Suprapubic skin (tissue), 4 donors: Measurements from ENCODE around the gene KLHL30. TPM values are rescaled to one million over a fixed set of nuclear protein-coding genes. Genes with fewer than 3 reads are reported as not detected.
A peak's percentile ranks its signal among the peaks of the same experiment; 100 is the strongest.

Experiments
- DNase-seq, 2 donors: peaks; one replicate each; pipeline ENCODE4 v3.0.0-alpha.2; 2019; ENCODE audit warnings: low spot score in 2 of 2
- H3K27ac ChIP-seq: fragments of 200-600 bp; sonication (generic); one replicate; pipeline ENCODE4 v1.5.1; 2019
- H3K27me3 ChIP-seq: fragments of 200-600 bp; sonication (generic); one replicate; pipeline ENCODE4 v1.5.1; 2019
- H3K36me3 ChIP-seq: fragments of 200-600 bp; sonication (generic); one replicate; pipeline ENCODE4 v1.5.1; 2019
- H3K4me1 ChIP-seq: fragments of 200-600 bp; sonication (generic); one replicate; pipeline ENCODE4 v1.5.1; 2019
- H3K4me3 ChIP-seq: fragments of 200-600 bp; sonication (generic); one replicate; pipeline ENCODE4 v1.5.1; 2019; ENCODE audit warnings: mild to moderate bottlenecking
- H3K9me3 ChIP-seq: fragments of 200-600 bp; sonication (generic); one replicate; pipeline ENCODE4 v1.5.1; 2019
- EP300 ChIP-seq: sonication (generic); formaldehyde crosslinking; IDR thresholded peaks from one replicate; pipeline ENCODE4 v1.6.1; 2017; ENCODE audit warnings: antibody characterized with exemption
- POLR2A ChIP-seq, 2 donors: fragments of 450-650 bp; IDR thresholded peaks; one replicate each; pipeline ENCODE4 v1.6.1; 2017; ENCODE audit warnings: antibody characterized with exemption in 2 of 2, mild to moderate bottlenecking in 2 of 2, moderate library complexity in 2 of 2
- POLR2AphosphoS5 ChIP-seq, 3 donors: sonication (generic); formaldehyde crosslinking; IDR thresholded peaks; one replicate each; pipeline ENCODE4 v1.6.1; 2017; ENCODE audit warnings: antibody characterized with exemption in 3 of 3
- WGBS: methylation state at CpG from one replicate; pipeline ENCODE4 v1.1.5; 2018; 5-methylcytosine and 5-hydroxymethylcytosine counted together
- total RNA-seq, 4 donors: library from RNA; depleted of rRNA; stranded (reverse); fragments of >200 nt; gene quantifications; one replicate each; pipeline ENCODE4 v1.1.0, GENCODE V29; 2016
- TF ChIP-seq, protein P1 (sequence below), 2 donors: fragments of 200-600 bp in 1 of 2; fragments of 450-650 bp in 1 of 2; sonication (generic) in 1 of 2; IDR thresholded peaks; one replicate each; pipeline ENCODE4 v1.5.1; 2016 to 2019; ENCODE audit warnings: antibody characterized with exemption in 2 of 2, mild to moderate bottlenecking in 1 of 2, moderate library complexity in 1 of 2

Gene KLHL30
- total RNA-seq, 4 donors from 2014 or later = 0.13 to 0.23 TPM; not detected in 2

DNA sequence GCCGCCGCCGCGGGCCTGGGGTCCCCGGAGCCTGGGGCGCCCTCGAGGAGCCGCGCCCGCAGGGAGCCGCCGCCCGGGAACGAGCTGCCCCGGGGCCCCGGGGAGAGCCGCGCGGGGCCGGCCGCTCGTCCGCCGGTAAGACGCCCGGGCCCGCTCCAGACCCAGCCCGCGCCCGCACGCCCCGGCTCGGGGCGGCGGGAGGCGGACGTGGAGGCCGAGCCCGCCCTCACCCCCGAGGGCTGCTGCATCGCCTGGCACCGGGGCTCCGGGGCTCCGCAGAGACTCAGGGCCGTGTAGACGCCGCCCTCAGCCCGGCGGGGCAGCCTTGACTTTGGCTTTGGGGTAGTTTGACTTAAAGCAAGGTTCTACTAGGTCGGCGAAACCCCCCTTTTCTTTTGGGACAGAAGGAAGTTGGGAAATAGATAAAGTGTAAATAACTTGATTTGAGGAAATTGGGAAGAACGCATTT lies 20.6 kb downstream of the KLHL30 start:
- Histone ChIP-seq H3K4me3 (peak overlapping the region; percentile 44), H3K27me3 (peaks cover 46% of the 10 kb centered on the region), H3K4me1 (peaks cover 20% of the 10 kb centered on the region), H3K36me3 (no peaks in the 10 kb centered on the region), H3K9me3 (no peaks in the 10 kb centered on the region), H3K27ac (no peak overlapping the region)
- no peak for DNase-seq
- 5% methylated on average over 27 of the region's 52 CpGs for WGBS
- TF ChIP-seq, protein P1, sequence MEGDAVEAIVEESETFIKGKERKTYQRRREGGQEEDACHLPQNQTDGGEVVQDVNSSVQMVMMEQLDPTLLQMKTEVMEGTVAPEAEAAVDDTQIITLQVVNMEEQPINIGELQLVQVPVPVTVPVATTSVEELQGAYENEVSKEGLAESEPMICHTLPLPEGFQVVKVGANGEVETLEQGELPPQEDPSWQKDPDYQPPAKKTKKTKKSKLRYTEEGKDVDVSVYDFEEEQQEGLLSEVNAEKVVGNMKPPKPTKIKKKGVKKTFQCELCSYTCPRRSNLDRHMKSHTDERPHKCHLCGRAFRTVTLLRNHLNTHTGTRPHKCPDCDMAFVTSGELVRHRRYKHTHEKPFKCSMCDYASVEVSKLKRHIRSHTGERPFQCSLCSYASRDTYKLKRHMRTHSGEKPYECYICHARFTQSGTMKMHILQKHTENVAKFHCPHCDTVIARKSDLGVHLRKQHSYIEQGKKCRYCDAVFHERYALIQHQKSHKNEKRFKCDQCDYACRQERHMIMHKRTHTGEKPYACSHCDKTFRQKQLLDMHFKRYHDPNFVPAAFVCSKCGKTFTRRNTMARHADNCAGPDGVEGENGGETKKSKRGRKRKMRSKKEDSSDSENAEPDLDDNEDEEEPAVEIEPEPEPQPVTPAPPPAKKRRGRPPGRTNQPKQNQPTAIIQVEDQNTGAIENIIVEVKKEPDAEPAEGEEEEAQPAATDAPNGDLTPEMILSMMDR (IDR thresholded peaks at IDR 0.05) = no peak
- no peak for TF ChIP-seq EP300

DNA sequence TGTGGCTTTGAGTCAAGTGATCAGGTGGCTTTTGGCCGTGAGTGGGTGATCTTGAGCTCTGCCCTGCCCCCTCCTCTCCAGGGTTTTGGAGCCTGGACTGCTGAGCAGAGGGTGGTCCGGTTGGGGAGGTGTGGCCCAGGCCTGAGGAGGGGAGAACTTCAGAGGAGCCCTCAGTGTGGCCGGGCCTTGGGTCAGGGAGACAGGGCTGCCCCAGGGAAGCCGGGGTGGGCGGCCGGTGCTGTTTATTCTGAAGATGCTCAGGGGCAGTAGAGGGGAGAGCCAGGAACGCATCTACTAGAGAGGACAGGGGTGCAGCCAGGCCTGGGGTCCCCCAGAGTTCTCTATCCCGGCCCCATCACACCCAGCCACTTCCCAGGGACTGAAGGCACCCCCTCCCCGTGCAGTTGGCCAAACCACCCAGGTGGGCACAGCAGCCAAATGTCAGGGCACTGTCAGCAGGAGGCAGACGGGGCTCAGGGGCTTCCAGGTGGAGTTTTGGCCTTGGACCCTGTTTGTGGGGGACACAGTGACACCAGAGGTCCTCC lies 21.3 kb downstream of the KLHL30 start:
- WGBS = 62% methylated on average over 7 of the region's 10 CpGs
- Histone ChIP-seq H3K4me1 (peaks cover 21% of the 10 kb centered on the region), H3K4me3 (no peak overlapping the region), H3K36me3 (no peaks in the 10 kb centered on the region), H3K27me3 (peaks cover 53% of the 10 kb centered on the region), H3K9me3 (no peaks in the 10 kb centered on the region), H3K27ac (no peak overlapping the region)
- TF ChIP-seq POLR2A (IDR thresholded peaks at IDR 0.05) (no peak), POLR2AphosphoS5 (IDR thresholded peaks at IDR 0.05) (no peak), EP300 (no peak)
- TF ChIP-seq, protein P1 (IDR thresholded peaks at IDR 0.05) = no peak
- DNase-seq = no peak

DNA sequence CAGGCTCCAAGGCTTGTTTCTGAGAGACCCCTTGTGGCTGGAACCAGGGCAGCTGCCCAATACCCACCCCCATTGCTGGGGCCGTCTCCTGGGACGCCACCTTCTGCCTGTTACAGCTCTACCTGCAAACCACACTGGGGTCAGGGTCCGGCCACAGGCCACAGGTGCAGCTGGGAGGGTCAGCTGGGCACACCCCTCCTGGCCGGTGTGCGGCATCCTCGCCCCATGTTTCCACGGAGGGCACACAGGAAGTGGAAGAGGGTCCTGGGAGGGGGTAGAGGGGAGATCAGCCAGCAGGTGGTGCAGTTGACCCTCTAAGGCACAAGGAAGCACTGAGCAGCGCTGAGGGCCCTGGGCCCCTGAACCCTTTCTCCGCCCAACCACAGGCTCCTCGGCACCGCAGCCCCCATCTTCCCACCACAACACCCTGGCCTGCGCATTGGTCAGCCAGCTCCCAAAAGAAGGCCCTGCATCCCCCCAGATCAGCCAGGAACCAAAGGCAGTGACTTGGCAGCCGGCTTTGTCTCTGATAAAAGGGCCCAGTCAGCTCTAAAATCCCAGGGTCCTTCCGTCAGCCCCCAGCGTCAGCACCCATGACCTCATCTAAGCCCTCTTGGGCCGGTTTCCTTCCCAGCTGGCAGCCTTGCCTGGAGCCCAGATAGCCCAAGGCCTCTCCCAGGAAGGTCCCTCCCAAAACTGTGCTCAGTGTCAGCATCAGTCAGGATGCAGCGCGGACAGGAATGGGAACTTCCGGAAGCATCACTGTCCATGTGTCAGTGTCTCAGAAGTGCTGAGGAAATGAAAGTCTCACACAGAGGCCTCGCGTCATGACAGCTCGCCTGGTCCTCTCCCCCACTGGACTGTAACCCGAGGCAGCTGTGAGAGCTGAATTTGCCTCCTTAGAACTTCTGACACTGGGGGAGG lies 22.0 kb downstream of the KLHL30 start:
- Histone ChIP-seq H3K27ac (no peak overlapping the region), H3K9me3 (no peaks in the 10 kb centered on the region), H3K4me1 (peaks cover 21% of the 10 kb centered on the region), H3K27me3 (peaks cover 56% of the 10 kb centered on the region), H3K36me3 (no peaks in the 10 kb centered on the region), H3K4me3 (no peak overlapping the region)
- TF ChIP-seq POLR2AphosphoS5 (IDR thresholded peaks at IDR 0.05) (no peak), POLR2A (IDR thresholded peaks at IDR 0.05) (no peak), EP300 (no peak)
- TF ChIP-seq, protein P1 (IDR thresholded peaks at IDR 0.05) = no peak
- WGBS = 46% methylated on average over 10 of the region's 23 CpGs
- DNase-seq = peak in 1 of 2 donors; percentile 59

DNA sequence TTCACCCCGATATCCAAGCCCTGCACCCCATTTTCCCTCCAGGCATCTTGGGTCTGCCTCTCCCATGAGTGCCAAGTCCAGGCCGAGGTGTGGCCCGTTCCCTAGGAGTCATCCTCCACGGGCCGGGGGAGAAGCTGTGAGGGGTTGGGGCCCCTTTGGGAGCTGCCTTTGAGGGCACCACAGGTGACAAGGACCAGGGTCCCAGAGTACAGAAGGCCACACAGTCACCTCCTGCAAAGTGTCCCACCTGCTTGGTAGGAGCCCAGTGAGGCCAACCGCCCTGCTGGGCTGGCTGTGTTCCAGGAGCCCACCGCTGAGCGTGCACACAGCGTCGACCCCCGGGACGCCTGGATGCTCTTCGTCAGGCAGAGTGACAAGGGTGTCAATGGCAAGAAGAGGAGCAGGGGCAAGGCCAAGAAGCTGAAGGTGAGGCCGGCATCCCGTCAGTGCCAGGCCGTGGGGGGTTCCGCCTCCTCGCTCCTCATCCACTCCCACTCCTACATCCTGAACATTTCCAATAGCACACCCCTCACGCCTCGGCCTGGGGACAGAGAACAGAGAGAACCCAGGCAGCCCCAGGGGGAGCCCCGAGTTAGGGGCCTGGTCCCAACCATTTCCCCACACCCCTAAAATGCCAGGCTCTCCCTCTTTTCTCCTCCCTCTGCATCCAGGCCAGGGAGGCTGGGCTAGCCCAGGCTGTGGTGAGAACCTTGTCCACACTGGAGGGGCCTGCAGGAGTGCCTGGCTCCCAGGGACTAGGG lies 23.0 kb downstream of the KLHL30 start:
- Histone ChIP-seq H3K4me3 (no peak overlapping the region), H3K4me1 (peaks cover 21% of the 10 kb centered on the region), H3K9me3 (no peaks in the 10 kb centered on the region), H3K27me3 (peaks cover 56% of the 10 kb centered on the region), H3K27ac (no peak overlapping the region), H3K36me3 (no peaks in the 10 kb centered on the region)
- WGBS = 91% methylated on average over 10 of the region's 21 CpGs
- TF ChIP-seq POLR2AphosphoS5 (IDR thresholded peaks at IDR 0.05) (no peak), EP300 (no peak), POLR2A (IDR thresholded peaks at IDR 0.05) (no peak)
- TF ChIP-seq, protein P1 (IDR thresholded peaks at IDR 0.05) = no peak
- DNase-seq = peak in 1 of 2 donors; percentile 52
